Upper lobe of left lung (tissue), 4 donors: ENCODE data around the gene LINS1.

ENCODE experiments used
- POLR2AphosphoS5 ChIP-seq, 2 donors: sonication (generic); formaldehyde crosslinking; IDR thresholded peaks; one replicate each; pipeline ENCODE4 v1.5.1; 2017; ENCODE audit warnings: antibody characterized with exemption in 2 of 2
- TF ChIP-seq, protein P1 (sequence below), 6 experiments: fragments of 450-650 bp in 4 of 6; fragments of 200-600 bp in 2 of 6; sonication (generic) in 2 of 6; IDR thresholded peaks; one replicate each; pipeline ENCODE4 v1.5.1; 2016 to 2019; ENCODE audit warnings: antibody characterized with exemption in 6 of 6

DNA sequence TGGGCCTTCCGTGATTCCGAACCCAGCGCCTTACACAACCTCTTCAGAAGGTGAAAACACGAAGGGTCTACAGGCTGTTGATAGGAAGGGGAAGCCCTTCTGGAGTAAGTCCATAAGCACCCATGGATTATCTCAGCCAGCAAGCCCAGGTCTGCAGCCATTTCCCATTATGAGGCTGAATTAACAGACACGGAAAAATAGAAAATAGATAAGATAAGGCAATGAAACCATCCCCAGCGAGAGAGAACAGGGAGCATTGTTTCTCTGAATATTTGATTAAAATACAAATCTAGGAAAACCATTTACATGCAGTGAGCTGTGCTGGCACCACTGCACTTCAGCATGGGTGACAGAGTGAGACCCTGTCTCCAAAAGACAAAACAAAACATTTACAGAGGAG, 57.0 kb downstream of the LINS1 start:
- TF ChIP-seq, protein P1, sequence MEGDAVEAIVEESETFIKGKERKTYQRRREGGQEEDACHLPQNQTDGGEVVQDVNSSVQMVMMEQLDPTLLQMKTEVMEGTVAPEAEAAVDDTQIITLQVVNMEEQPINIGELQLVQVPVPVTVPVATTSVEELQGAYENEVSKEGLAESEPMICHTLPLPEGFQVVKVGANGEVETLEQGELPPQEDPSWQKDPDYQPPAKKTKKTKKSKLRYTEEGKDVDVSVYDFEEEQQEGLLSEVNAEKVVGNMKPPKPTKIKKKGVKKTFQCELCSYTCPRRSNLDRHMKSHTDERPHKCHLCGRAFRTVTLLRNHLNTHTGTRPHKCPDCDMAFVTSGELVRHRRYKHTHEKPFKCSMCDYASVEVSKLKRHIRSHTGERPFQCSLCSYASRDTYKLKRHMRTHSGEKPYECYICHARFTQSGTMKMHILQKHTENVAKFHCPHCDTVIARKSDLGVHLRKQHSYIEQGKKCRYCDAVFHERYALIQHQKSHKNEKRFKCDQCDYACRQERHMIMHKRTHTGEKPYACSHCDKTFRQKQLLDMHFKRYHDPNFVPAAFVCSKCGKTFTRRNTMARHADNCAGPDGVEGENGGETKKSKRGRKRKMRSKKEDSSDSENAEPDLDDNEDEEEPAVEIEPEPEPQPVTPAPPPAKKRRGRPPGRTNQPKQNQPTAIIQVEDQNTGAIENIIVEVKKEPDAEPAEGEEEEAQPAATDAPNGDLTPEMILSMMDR (IDR thresholded peaks at IDR 0.05) = no peak
- no peak for TF ChIP-seq POLR2AphosphoS5 (IDR thresholded peaks at IDR 0.05)
